ENCODE measurements around the gene SERINC2. TPM values are rescaled to one million over a fixed set of nuclear protein-coding genes. Genes with fewer than 3 reads are reported as not detected.
A peak's percentile ranks its signal among the peaks of the same experiment; 100 is the strongest.

The SERINC2 gene
- polyA plus RNA-seq, 2 of the 4 experiments (the other 2 are of a cell fraction): 6.0 to 16.3 TPM

DNA sequence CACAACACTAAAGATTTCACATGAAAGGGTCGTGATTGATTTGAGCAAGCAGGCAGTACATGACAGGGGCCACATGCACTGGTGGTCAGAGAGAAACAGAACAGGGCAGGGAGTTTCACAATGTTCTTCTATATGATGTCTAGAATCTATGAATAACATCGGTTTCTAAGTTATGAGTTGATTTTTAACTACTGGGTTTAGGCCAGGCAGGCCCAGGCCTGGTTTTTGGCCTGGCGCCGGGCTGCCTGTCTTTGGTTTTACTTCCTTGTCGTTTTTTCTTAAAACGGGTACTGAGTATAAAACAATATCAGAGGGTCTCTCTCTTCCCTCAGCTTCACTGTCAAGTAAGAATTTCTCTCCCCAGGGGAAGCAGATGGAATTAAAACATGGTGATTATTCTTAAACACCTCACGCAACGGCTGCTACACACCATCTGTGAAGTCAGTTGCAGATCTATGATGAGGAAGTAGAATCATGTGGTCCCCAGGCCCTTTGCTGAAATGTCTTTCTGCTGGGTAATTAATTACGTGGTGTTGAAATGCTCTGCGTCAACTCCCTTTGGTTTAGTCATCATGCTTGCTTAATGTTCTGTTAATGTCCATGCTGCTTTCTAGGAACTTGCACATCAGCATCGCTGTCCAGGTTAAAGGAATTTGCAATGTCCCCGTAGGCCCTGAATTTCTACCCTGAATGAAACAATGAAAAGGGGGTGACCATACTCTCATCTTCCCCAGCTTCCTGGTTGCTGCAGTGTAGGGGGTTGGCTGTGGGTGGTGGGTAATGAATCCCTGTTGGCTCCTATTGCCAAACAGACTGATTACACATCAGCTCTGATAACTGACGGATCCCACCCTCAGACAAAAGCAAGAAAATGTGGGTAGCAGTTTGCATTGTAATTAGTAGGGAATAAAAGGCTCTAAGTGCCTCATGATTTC lies 70.3 kb downstream of the SERINC2 start (continued):
- TF ChIP-seq, protein P1, sequence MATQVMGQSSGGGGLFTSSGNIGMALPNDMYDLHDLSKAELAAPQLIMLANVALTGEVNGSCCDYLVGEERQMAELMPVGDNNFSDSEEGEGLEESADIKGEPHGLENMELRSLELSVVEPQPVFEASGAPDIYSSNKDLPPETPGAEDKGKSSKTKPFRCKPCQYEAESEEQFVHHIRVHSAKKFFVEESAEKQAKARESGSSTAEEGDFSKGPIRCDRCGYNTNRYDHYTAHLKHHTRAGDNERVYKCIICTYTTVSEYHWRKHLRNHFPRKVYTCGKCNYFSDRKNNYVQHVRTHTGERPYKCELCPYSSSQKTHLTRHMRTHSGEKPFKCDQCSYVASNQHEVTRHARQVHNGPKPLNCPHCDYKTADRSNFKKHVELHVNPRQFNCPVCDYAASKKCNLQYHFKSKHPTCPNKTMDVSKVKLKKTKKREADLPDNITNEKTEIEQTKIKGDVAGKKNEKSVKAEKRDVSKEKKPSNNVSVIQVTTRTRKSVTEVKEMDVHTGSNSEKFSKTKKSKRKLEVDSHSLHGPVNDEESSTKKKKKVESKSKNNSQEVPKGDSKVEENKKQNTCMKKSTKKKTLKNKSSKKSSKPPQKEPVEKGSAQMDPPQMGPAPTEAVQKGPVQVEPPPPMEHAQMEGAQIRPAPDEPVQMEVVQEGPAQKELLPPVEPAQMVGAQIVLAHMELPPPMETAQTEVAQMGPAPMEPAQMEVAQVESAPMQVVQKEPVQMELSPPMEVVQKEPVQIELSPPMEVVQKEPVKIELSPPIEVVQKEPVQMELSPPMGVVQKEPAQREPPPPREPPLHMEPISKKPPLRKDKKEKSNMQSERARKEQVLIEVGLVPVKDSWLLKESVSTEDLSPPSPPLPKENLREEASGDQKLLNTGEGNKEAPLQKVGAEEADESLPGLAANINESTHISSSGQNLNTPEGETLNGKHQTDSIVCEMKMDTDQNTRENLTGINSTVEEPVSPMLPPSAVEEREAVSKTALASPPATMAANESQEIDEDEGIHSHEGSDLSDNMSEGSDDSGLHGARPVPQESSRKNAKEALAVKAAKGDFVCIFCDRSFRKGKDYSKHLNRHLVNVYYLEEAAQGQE (IDR thresholded peaks at IDR 0.05): no peak
- no peak for TF ChIP-seq BHLHE40 (IDR thresholded peaks at IDR 0.05; ENCODE audit: low read depth, low read length)
- TF ChIP-seq, protein P2, sequence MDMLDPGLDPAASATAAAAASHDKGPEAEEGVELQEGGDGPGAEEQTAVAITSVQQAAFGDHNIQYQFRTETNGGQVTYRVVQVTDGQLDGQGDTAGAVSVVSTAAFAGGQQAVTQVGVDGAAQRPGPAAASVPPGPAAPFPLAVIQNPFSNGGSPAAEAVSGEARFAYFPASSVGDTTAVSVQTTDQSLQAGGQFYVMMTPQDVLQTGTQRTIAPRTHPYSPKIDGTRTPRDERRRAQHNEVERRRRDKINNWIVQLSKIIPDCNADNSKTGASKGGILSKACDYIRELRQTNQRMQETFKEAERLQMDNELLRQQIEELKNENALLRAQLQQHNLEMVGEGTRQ (IDR thresholded peaks at IDR 0.05): no peak
- TF ChIP-seq HDAC2 (IDR thresholded peaks at IDR 0.05): no peak
- no peak for TF ChIP-seq RNF2 (IDR thresholded peaks at IDR 0.05; ENCODE audit: borderline replicate concordance, low read depth)
- TF ChIP-seq, protein P3, sequence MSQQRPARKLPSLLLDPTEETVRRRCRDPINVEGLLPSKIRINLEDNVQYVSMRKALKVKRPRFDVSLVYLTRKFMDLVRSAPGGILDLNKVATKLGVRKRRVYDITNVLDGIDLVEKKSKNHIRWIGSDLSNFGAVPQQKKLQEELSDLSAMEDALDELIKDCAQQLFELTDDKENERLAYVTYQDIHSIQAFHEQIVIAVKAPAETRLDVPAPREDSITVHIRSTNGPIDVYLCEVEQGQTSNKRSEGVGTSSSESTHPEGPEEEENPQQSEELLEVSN (IDR thresholded peaks at IDR 0.05; ENCODE audit: borderline replicate concordance, low read depth): no peak
- no peak for TF ChIP-seq POLR2AphosphoS2 (conservative IDR thresholded peaks at IDR 0.05; ENCODE audit: low read length)
- no peak for TF ChIP-seq RAD21 (conservative IDR thresholded peaks at IDR 0.05 in 1 of 2, IDR thresholded peaks at IDR 0.05 in 1 of 2)
- no peak for TF ChIP-seq SMC3 (IDR thresholded peaks at IDR 0.05)
- no peak for TF ChIP-seq RCOR1 (IDR thresholded peaks at IDR 0.05; ENCODE audit: low read depth, low read length)
- no peak for TF ChIP-seq MAZ (IDR thresholded peaks at IDR 0.05; ENCODE audit: borderline replicate concordance, low read depth, low read length)
- no peak for TF ChIP-seq CBX8 (IDR thresholded peaks at IDR 0.05)
- no peak for TF ChIP-seq RARB (CRISPR knock-in tag; IDR thresholded peaks at IDR 0.05)
- no peak for TF ChIP-seq CHD2 (IDR thresholded peaks at IDR 0.05; ENCODE audit: low read length, partially characterized antibody)
- TF ChIP-seq FOSB (CRISPR knock-in tag; IDR thresholded peaks at IDR 0.05): no peak
- peak; percentile 29; the same call in 1 of the 2 replicates for TF ChIP-seq HOXA7 (CRISPR knock-in tag; IDR thresholded peaks at IDR 0.05)
- no peak for TF ChIP-seq ZFP36 (IDR thresholded peaks at IDR 0.05; ENCODE audit: borderline replicate concordance, partially characterized antibody)
- TF ChIP-seq CEBPB (IDR thresholded peaks at IDR 0.05): peak; percentile 35 to 52; a peak in 3 of 4 replicates
- no peak for TF ChIP-seq FOXS1 (CRISPR knock-in tag; IDR thresholded peaks at IDR 0.05)
- no peak for TF ChIP-seq CBX2 (IDR thresholded peaks at IDR 0.05; ENCODE audit: borderline replicate concordance, low read depth)
- no peak for TF ChIP-seq KDM5A (IDR thresholded peaks at IDR 0.05)
- TF ChIP-seq, protein P4, sequence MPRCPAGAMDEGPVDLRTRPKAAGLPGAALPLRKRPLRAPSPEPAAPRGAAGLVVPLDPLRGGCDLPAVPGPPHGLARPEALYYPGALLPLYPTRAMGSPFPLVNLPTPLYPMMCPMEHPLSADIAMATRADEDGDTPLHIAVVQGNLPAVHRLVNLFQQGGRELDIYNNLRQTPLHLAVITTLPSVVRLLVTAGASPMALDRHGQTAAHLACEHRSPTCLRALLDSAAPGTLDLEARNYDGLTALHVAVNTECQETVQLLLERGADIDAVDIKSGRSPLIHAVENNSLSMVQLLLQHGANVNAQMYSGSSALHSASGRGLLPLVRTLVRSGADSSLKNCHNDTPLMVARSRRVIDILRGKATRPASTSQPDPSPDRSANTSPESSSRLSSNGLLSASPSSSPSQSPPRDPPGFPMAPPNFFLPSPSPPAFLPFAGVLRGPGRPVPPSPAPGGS (IDR thresholded peaks at IDR 0.05): no peak
- peak in 1 of 2 experiments; percentile 54; a peak in 1 of 5 replicates for TF ChIP-seq EP300 (IDR thresholded peaks at IDR 0.05)
- no peak for TF ChIP-seq EHMT2 (IDR thresholded peaks at IDR 0.05; ENCODE audit: low read depth)
- TF ChIP-seq, protein P5, sequence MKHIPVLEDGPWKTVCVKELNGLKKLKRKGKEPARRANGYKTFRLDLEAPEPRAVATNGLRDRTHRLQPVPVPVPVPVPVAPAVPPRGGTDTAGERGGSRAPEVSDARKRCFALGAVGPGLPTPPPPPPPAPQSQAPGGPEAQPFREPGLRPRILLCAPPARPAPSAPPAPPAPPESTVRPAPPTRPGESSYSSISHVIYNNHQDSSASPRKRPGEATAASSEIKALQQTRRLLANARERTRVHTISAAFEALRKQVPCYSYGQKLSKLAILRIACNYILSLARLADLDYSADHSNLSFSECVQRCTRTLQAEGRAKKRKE (CRISPR knock-in tag; IDR thresholded peaks at IDR 0.05; ENCODE audit: low read depth): no peak

Other genes starting within 250 kb of the SERINC2 start
- 0.74 and 0.89 TPM in 2 replicates for gene NKAIN1, start 173.3 kb upstream of the SERINC2 start, polyA plus RNA-seq (2011; rRNA removed)
- gene NKAIN1, start 173.3 kb upstream of the SERINC2 start, polyA plus RNA-seq (2017; fragmentation: RNase III; extraction: RNeasy Plus Mini Kit Qiagen cat#74134 plus additional on column Dnase treatment): 0.77 to 0.80 TPM (median 0.78 TPM) in 3 replicates
- gene SNRNP40, start 116.4 kb upstream of the SERINC2 start, polyA plus RNA-seq (2011; rRNA removed): 72.5 and 83.6 TPM in 2 replicates
- gene SNRNP40, start 116.4 kb upstream of the SERINC2 start, polyA plus RNA-seq (2017; fragmentation: RNase III; extraction: RNeasy Plus Mini Kit Qiagen cat#74134 plus additional on column Dnase treatment): 45.3 to 50.2 TPM (median 47.4 TPM) in 3 replicates
- gene ZCCHC17, start 116.2 kb upstream of the SERINC2 start, polyA plus RNA-seq (2011; rRNA removed): 28.0 and 34.5 TPM in 2 replicates
- 25.9 to 28.0 TPM (median 28.0 TPM) in 3 replicates for gene ZCCHC17, start 116.2 kb upstream of the SERINC2 start, polyA plus RNA-seq (2017; fragmentation: RNase III; extraction: RNeasy Plus Mini Kit Qiagen cat#74134 plus additional on column Dnase treatment)
- not detected in 2 replicates for gene FABP3, start 40.1 kb upstream of the SERINC2 start, polyA plus RNA-seq (2011; rRNA removed)
- not detected in 3 replicates for gene FABP3, start 40.1 kb upstream of the SERINC2 start, polyA plus RNA-seq (2017; fragmentation: RNase III; extraction: RNeasy Plus Mini Kit Qiagen cat#74134 plus additional on column Dnase treatment)
- 0.09 and 0.22 TPM in 2 replicates for gene TINAGL1, start 163.3 kb downstream of the SERINC2 start, polyA plus RNA-seq (2011; rRNA removed)
- 0.88 to 1.2 TPM (median 1.1 TPM) in 3 replicates for gene TINAGL1, start 163.3 kb downstream of the SERINC2 start, polyA plus RNA-seq (2017; fragmentation: RNase III; extraction: RNeasy Plus Mini Kit Qiagen cat#74134 plus additional on column Dnase treatment)
- gene HCRTR1, start 204.5 kb downstream of the SERINC2 start, polyA plus RNA-seq (2011; rRNA removed): not detected in 2 replicates
- not detected in 3 replicates for gene HCRTR1, start 204.5 kb downstream of the SERINC2 start, polyA plus RNA-seq (2017; fragmentation: RNase III; extraction: RNeasy Plus Mini Kit Qiagen cat#74134 plus additional on column Dnase treatment)
- 47.6 and 62.9 TPM in 2 replicates for gene PEF1, start 231.7 kb downstream of the SERINC2 start, polyA plus RNA-seq (2011; rRNA removed)
- gene PEF1, start 231.7 kb downstream of the SERINC2 start, polyA plus RNA-seq (2017; fragmentation: RNase III; extraction: RNeasy Plus Mini Kit Qiagen cat#74134 plus additional on column Dnase treatment): 37.3 to 38.5 TPM (median 38.3 TPM) in 3 replicates